ENCODE measurements around the gene CACNG3. TPM values are rescaled to one million over a fixed set of nuclear protein-coding genes. Genes with fewer than 3 reads are reported as not detected.

The CACNG3 gene
- total RNA-seq, 1 donor from 2014 or later: not detected

- no peaks in the 10 kb centered on the region for H3K4me1 Mint-ChIP-seq (ENCODE audit: unreplicated experiment)
- no peak overlapping the region for H3K4me3 Mint-ChIP-seq (ENCODE audit: unreplicated experiment)
- H3K27ac Mint-ChIP-seq (ENCODE audit: unreplicated experiment): no peak overlapping the region
- no peak for TF ChIP-seq CTCF (IDR thresholded peaks at IDR 0.05)
- H3K27me3 Mint-ChIP-seq (ENCODE audit: unreplicated experiment): no peaks in the 10 kb centered on the region
- H3K9me3 Mint-ChIP-seq (ENCODE audit: unreplicated experiment): peaks cover 16% of the 10 kb centered on the region
- no peak for DNase-seq (ENCODE audit: extremely low spot score, unreplicated experiment)
- no peaks in the 10 kb centered on the region for H3K36me3 Mint-ChIP-seq (ENCODE audit: unreplicated experiment)
Observed at GRCh38 chr16:24372824-24373223, 116.7 kb downstream of the CACNG3 start.

DNA sequence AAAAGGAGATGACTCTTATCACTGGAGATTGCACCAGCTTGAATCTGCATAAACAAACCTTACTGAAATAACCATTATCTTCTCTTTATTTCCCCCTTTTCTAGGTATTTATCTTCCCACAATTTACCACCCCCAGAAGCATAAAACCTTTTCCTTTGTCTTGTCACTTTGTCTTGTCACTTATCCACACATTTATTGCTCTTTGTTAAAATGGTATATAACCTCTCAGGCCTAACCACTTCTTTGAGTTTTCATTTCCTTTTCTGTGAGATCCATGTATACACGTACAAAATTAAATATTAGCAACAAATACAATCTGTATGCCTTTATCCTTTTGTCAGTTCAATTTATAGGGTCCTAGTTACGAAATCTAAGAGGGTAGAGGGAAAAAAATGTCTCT, 122.9 kb downstream of the CACNG3 start:
- Mint-ChIP-seq H3K9me3 (ENCODE audit: unreplicated experiment) (peaks cover 38% of the 10 kb centered on the region), H3K27ac (ENCODE audit: unreplicated experiment) (no peak overlapping the region), H3K36me3 (ENCODE audit: unreplicated experiment) (no peaks in the 10 kb centered on the region), H3K4me3 (ENCODE audit: unreplicated experiment) (no peak overlapping the region), H3K27me3 (ENCODE audit: unreplicated experiment) (no peaks in the 10 kb centered on the region), H3K4me1 (ENCODE audit: unreplicated experiment) (no peaks in the 10 kb centered on the region)
- no peak for TF ChIP-seq CTCF (IDR thresholded peaks at IDR 0.05)
- DNase-seq (ENCODE audit: extremely low spot score, unreplicated experiment): no peak

DNA sequence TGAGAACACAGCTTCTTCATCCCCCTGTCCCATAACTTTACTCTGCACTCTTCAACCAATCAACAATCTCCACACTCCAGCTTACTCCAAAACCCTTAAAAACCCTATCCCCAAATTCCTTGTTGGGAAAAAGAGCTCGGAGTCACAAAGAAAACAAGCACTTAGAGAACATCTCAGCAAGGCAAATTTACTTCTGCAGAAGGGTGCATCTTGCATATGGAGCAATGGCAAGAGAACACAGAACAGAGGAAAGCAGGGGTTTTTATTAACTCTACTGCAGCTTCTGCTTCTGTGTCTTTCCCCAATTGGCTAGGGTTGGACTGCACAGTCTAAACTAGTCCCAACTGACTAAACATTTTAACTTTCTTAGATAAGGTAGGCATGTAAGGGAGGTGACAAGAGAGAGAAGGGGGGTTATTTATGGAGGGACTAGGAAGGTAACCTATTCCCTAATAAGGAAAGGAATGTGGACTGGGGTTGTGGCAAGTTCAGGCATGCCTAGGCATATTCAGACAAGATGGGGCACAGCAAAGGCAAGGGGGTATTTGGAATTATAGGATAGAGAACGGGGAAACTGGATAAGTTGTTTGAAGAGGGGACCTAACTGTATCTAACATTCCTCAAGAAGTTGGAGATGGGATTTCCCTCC, 125.5 kb downstream of the CACNG3 start:
- H3K4me3 Mint-ChIP-seq (ENCODE audit: unreplicated experiment): no peak overlapping the region
- peaks cover 31% of the 10 kb centered on the region for H3K9me3 Mint-ChIP-seq (ENCODE audit: unreplicated experiment)
- H3K27ac Mint-ChIP-seq (ENCODE audit: unreplicated experiment): no peak overlapping the region
- no peak for DNase-seq (ENCODE audit: extremely low spot score, unreplicated experiment)
- no peaks in the 10 kb centered on the region for H3K27me3 Mint-ChIP-seq (ENCODE audit: unreplicated experiment)
- H3K4me1 Mint-ChIP-seq (ENCODE audit: unreplicated experiment): no peaks in the 10 kb centered on the region
- no peak for TF ChIP-seq CTCF (IDR thresholded peaks at IDR 0.05)
- no peaks in the 10 kb centered on the region for H3K36me3 Mint-ChIP-seq (ENCODE audit: unreplicated experiment)

- H3K27me3 Mint-ChIP-seq (ENCODE audit: unreplicated experiment): no peaks in the 10 kb centered on the region
- H3K4me1 Mint-ChIP-seq (ENCODE audit: unreplicated experiment): no peaks in the 10 kb centered on the region
- no peaks in the 10 kb centered on the region for H3K36me3 Mint-ChIP-seq (ENCODE audit: unreplicated experiment)
- H3K9me3 Mint-ChIP-seq (ENCODE audit: unreplicated experiment): peaks cover 30% of the 10 kb centered on the region
- no peak for DNase-seq (ENCODE audit: extremely low spot score, unreplicated experiment)
- H3K27ac Mint-ChIP-seq (ENCODE audit: unreplicated experiment): no peak overlapping the region
- no peak overlapping the region for H3K4me3 Mint-ChIP-seq (ENCODE audit: unreplicated experiment)
- no peak for TF ChIP-seq CTCF (IDR thresholded peaks at IDR 0.05)
Observed at GRCh38 chr16:24382762-24383407, 126.8 kb downstream of the CACNG3 start.

DNA sequence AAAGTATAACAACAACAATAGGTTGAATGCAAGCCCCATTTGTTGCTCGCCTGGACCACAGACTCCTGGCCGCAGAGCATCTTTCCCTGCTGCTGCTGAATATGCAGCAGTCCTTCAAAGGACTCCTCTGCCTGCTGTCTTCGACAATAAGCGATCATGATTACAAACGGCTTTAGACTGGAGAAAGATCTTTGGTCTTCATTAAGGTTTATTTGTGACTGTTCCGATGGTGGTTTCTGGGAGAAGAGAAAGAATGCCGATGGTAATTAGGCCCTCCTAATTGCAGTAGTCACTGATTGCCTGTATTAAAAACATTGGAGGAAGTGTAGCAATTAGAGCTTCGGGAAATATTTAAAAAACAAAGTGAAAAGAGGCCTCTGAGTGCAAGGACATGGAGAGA, 138.2 kb downstream of the CACNG3 start:
- Mint-ChIP-seq H3K4me1 (ENCODE audit: unreplicated experiment) (no peaks in the 10 kb centered on the region), H3K9me3 (ENCODE audit: unreplicated experiment) (no peaks in the 10 kb centered on the region), H3K4me3 (ENCODE audit: unreplicated experiment) (no peak overlapping the region), H3K36me3 (ENCODE audit: unreplicated experiment) (no peaks in the 10 kb centered on the region), H3K27me3 (ENCODE audit: unreplicated experiment) (no peaks in the 10 kb centered on the region), H3K27ac (ENCODE audit: unreplicated experiment) (no peak overlapping the region)
- TF ChIP-seq CTCF (IDR thresholded peaks at IDR 0.05): no peak
- no peak for DNase-seq (ENCODE audit: extremely low spot score, unreplicated experiment)

Measured in osteocyte (in vitro differentiated cells).